Spinal cord (tissue), 10 donors: Measurements from ENCODE around the gene TMPRSS6. TPM values are rescaled to one million over a fixed set of nuclear protein-coding genes. Genes with fewer than 3 reads are reported as not detected.

Experiments used
- DNase-seq, 6 donors: peaks; one replicate each; pipeline versions ENCODE4 v3.0.0 to v3.0.0-alpha.2; 2013 to 2015; ENCODE audit warnings: low spot score in 6 of 6, low read depth in 4 of 6
- H3K27ac ChIP-seq: one replicate; pipeline ENCODE4 v1.5.1; 2013; ENCODE audit warnings: low read depth, low read length, control low read depth
- H3K27me3 ChIP-seq: one replicate; pipeline ENCODE4 v1.6.1; 2013; ENCODE audit warnings: low read length; ENCODE audit not compliant: control insufficient read depth, insufficient read depth
- H3K36me3 ChIP-seq: one replicate; pipeline ENCODE4 v1.6.1; 2013; ENCODE audit warnings: low read length; ENCODE audit not compliant: control insufficient read depth, insufficient read depth
- H3K4me1 ChIP-seq: one replicate; pipeline ENCODE4 v1.6.1; 2013; ENCODE audit warnings: low read length; ENCODE audit not compliant: control insufficient read depth, insufficient read depth
- H3K4me3 ChIP-seq: one replicate; pipeline ENCODE4 v1.5.1; 2013; ENCODE audit warnings: low read depth, low read length, control low read depth
- H3K9me3 ChIP-seq: one replicate; pipeline ENCODE4 v1.6.1; 2013; ENCODE audit warnings: low read length; ENCODE audit not compliant: control insufficient read depth, insufficient read depth
- WGBS: methylation state at CpG from one replicate; pipeline ENCODE4 v1.1.5; 2013; ENCODE audit warnings: missing lambda C conversion rate; ENCODE audit not compliant: insufficient coverage; 5-methylcytosine and 5-hydroxymethylcytosine counted together
- polyA plus RNA-seq, 2 donors: library from polyadenylated mRNA; unstranded; fragments of 120-200 nt; gene quantifications; one replicate each; pipeline ENCODE4 v1.2.1, GENCODE V29; 2013; ENCODE audit not compliant: insufficient read length in 2 of 2
- total RNA-seq, 2 donors: library from RNA; depleted of rRNA in 1 of 2; stranded (reverse); fragments of 120-200 nt in 1 of 2; fragments of >200 nt in 1 of 2; gene quantifications; one replicate each; pipeline versions ENCODE4 v1.2.3 to v1.2.4, GENCODE V29; 2013 to 2014
- donor health status: healthy.

Gene TMPRSS6
- total and polyA plus RNA-seq, 4 donors: 0.13 to 0.24 (median 0.17) TPM; not detected in 1

DNA sequence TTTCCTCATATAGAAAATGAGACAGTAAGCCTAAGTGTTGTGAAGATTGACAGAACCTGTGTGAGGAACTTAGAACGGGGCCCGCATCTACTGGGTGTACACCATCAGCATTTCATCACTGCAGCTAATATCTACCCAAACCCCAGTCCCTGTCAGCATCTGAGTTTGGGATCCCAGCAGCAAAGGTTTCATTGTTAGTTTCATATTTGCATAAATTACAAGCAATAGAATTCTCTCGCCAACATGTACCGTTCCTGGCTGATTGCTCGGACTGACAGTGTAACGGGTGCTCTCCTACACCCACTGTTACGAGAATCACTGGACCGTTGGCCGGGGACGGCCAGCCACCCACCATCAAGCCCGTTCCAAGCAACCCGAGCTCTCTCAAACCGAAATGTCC is 10.4 kb upstream of the TMPRSS6 start:
- no peak for DNase-seq
- Histone ChIP-seq H3K36me3 (no peaks in the 10 kb centered on the region), H3K27me3 (no peaks in the 10 kb centered on the region), H3K4me3 (no peak overlapping the region), H3K27ac (no peak overlapping the region), H3K9me3 (no peaks in the 10 kb centered on the region), H3K4me1 (no peaks in the 10 kb centered on the region)
- 86% methylated on average over 6 of the region's 13 CpGs for WGBS

DNA sequence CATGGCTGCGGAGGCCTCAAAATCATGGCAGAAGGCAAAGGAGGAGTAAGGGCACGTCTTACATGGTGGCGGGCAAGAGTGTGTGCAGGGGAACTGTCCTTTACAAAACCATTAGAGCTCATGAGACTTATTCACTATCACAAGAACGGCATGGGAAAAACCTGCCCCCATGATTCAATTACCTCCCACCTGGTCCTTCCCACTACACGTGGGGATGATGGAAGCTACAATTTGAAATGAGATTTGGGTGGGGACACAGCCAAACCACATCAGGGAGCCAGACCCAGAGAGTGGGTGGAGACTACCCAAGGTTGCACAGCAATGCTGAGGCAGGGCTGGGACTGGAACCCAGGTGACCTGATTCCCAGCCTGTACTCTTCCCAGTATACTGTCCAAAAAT is 8.6 kb upstream of the TMPRSS6 start:
- 100% methylated on average over 1 of the region's 5 CpGs for WGBS
- Histone ChIP-seq H3K4me1 (no peaks in the 10 kb centered on the region), H3K9me3 (no peaks in the 10 kb centered on the region), H3K27ac (no peak overlapping the region), H3K27me3 (no peaks in the 10 kb centered on the region), H3K4me3 (no peak overlapping the region), H3K36me3 (no peaks in the 10 kb centered on the region)
- no peak for DNase-seq

DNA sequence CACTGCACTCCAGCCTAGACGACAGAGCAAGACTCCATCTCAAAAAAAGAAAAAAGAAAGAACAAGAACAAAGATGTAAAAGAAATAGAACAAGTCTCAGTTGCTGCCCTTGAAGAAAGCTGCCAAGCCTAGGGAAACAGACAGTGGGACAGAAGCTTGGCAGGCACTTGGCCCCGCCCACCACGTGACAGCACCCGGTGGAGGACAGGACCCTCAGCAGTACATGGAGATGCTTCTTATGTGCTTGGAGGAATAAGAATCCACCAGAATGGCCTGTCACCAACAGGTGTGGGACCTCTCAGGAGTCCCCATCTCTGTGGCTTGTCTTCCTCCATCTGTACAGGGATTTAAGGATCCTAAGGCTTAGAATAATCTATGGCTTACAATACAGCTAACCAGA is 7.6 kb upstream of the TMPRSS6 start:
- WGBS: 42% methylated on average over 3 of the region's 4 CpGs
- no peak overlapping the region for H3K27ac ChIP-seq
- H3K36me3 ChIP-seq: no peaks in the 10 kb centered on the region
- no peak overlapping the region for H3K4me3 ChIP-seq
- H3K27me3 ChIP-seq: no peaks in the 10 kb centered on the region
- DNase-seq: no peak
- no peaks in the 10 kb centered on the region for H3K4me1 ChIP-seq
- no peaks in the 10 kb centered on the region for H3K9me3 ChIP-seq

DNA sequence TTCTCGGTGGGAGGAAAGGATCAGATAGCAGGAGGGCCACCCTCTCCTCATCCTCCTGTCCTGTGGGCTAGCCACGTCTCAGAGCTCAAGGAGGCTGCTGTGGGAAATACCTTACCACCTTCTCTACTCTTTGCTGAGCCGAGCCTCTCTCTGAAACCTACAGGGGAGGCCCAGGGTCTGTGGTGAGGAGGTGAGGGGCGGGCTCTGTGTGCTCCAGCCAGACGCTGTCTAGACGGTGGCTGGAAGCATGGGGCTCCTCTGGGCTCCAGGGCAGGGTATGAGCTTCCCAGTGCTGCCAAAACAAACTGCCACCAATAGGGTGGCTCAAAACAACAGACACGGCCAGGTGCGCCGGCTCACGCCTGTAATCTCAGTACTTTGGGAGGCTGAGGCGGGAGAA is 5.5 kb upstream of the TMPRSS6 start:
- no peak for DNase-seq
- WGBS: 81% methylated on average over 8 of the region's 11 CpGs
- Histone ChIP-seq H3K4me3 (no peak overlapping the region), H3K27ac (no peak overlapping the region), H3K27me3 (no peaks in the 10 kb centered on the region), H3K4me1 (no peaks in the 10 kb centered on the region), H3K9me3 (no peaks in the 10 kb centered on the region), H3K36me3 (no peaks in the 10 kb centered on the region)

DNA sequence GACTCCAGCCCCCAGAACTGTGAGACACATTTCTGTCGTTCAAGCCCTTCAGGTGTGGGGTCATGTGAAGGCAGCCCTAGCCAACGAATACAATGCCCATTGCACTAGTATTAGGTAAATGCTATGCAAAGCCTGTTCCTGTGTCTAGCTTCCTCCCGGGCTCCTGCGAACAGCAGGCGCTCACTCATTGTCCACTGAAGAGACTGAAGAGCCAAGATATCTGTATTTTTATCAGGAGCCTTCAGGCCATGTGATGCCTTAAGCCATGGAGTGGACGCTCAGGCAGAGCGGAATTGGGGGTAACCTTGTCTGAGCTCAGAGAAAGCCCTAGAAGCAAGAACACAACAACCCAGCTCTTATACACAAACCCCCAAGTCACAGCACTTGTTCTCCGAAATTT is 4.2 kb upstream of the TMPRSS6 start:
- WGBS: 76% methylated on average over 7 of the region's 8 CpGs
- H3K36me3 ChIP-seq: peaks cover 3% of the 10 kb centered on the region
- no peak overlapping the region for H3K4me3 ChIP-seq
- DNase-seq: no peak
- H3K4me1 ChIP-seq: no peaks in the 10 kb centered on the region
- no peaks in the 10 kb centered on the region for H3K27me3 ChIP-seq
- no peaks in the 10 kb centered on the region for H3K9me3 ChIP-seq
- no peak overlapping the region for H3K27ac ChIP-seq

DNA sequence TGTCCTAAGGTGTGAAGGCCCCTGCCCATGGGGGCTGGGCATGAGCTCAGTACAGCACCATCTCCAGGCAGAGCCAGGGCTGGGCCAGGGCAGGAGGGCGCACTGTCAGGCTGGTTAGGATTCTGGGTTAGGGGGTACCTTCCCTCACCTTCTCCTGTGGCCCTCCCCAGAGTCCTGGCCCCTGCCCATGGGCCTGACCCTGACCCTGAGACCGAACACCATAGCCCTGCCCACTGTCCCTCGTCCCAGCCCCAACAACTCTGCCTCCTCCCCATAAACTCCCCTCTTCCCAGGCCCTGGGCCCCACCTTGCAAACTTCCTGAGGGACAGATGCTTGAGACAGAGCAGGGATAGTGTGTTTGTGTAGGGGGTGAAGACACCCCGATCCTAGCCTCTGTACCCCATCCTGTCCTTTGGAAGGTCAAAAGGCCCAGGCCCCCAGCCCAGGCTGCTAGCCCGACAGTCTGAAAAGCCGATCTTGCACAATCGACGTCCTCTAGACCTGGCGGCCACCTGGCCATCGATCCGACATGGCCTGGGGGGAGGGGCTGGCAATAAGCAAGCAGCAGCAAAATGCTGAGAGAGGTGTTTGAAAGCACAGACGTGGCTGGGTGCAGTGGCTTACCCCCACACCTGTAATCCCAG is 2.7 kb upstream of the TMPRSS6 start:
- no peak overlapping the region for H3K4me3 ChIP-seq
- H3K36me3 ChIP-seq: peaks cover 3% of the 10 kb centered on the region
- H3K4me1 ChIP-seq: no peaks in the 10 kb centered on the region
- no peaks in the 10 kb centered on the region for H3K9me3 ChIP-seq
- H3K27me3 ChIP-seq: no peaks in the 10 kb centered on the region
- 67% methylated on average over 8 of the region's 12 CpGs for WGBS
- no peak overlapping the region for H3K27ac ChIP-seq
- no peak for DNase-seq

DNA sequence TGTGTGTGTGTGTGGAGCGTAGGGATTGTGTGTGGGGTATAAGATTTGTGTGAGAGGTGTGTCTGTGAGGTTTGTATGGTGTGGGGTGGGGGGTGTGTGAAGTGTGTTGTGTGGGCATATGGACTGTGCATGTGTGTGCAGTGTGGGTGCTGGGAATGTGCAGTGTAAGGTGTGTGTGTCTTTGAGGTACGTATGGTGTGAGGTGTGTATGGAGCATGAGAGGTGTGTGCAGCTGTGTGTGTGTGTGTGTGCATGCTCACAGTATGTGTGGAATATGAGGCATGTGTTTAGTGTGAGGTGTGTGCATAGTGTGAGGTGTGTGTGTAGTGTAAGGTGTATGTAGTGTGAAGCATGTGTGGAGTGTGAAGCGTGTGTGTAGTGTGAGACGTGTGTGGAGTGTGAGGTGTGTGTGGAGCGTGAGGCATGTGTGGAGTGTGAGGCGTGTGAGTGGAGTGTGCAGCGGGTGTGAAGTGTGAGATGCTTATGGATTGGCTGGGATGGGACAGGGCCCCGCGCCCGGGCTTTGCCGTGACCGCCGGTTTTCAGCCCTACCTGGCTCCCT is 1.7 kb upstream of the TMPRSS6 start:
- Histone ChIP-seq H3K36me3 (peaks cover 3% of the 10 kb centered on the region), H3K9me3 (no peaks in the 10 kb centered on the region), H3K27me3 (no peaks in the 10 kb centered on the region), H3K4me1 (no peaks in the 10 kb centered on the region), H3K27ac (no peak overlapping the region), H3K4me3 (no peak overlapping the region)
- DNase-seq: no peak
- WGBS: 96% methylated on average over 13 of the region's 13 CpGs

DNA sequence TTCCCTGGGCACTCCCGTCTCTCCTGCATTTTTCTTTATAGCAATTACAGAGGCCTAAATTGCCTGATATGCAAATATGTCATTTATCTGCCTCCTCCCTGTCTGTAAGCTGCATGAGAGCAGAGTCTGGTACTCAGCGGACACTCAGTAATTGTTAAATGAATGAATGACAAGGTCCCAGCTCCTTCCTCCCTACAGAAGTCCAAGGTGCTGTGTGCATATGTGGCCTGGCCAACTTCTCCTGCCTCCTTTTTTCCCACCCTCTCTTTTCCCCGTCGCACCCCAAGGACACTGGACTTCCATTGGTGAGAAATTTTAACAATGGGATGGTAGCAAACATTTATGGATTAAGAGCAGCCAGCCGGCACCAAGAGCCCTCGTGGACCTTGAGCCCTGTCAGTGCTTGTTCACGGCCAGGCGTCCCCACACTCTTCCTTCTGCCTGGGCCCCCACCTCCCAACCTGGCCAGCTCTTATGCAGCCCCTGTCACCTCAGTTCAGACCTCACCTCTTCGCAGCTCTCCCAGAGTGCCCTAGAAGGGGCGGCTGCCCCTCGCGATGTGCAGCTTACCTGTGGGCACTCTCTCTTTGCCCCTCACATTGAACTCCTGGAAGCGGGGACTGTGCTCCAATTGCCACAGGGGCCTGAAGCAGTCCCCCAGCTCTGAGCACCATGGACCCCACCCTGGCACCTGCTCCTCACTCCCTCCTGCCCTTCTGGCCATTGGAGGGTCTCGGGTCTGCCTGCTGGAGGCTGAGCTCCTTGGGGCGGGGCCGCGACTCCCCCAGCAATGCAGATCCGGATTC is 1.5 kb downstream of the TMPRSS6 start:
- peaks cover 8% of the 10 kb centered on the region for H3K4me1 ChIP-seq
- no peaks in the 10 kb centered on the region for H3K9me3 ChIP-seq
- no peak overlapping the region for H3K27ac ChIP-seq
- DNase-seq: no peak
- no peak overlapping the region for H3K4me3 ChIP-seq
- WGBS: 91% methylated on average over 15 of the region's 18 CpGs
- no peaks in the 10 kb centered on the region for H3K27me3 ChIP-seq
- H3K36me3 ChIP-seq: peaks cover 3% of the 10 kb centered on the region

DNA sequence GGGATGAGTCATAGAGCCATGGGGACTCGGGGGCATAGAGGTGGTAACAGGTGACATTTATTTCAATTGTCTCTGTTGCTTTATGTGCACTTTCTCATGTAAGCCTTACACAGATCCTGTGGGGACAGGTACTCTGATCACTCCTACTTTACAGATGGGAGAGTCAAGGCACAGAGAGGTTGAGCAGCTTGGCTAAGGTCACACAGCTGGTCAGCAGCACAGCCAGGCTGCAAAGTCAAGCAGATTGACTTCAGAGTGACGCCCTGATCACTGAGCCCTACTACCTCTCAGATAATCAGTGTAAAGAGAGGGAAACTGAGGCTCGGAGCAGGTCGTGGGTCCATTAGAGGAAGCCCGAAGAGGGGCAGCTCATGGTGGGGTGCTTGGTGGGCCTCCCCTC is 3.5 kb downstream of the TMPRSS6 start:
- no peaks in the 10 kb centered on the region for H3K27me3 ChIP-seq
- DNase-seq: no peak
- peaks cover 22% of the 10 kb centered on the region for H3K4me1 ChIP-seq
- H3K4me3 ChIP-seq: no peak overlapping the region
- 100% methylated on average over 1 of the region's 5 CpGs for WGBS
- no peak overlapping the region for H3K27ac ChIP-seq
- peaks cover 3% of the 10 kb centered on the region for H3K36me3 ChIP-seq
- H3K9me3 ChIP-seq: no peaks in the 10 kb centered on the region

DNA sequence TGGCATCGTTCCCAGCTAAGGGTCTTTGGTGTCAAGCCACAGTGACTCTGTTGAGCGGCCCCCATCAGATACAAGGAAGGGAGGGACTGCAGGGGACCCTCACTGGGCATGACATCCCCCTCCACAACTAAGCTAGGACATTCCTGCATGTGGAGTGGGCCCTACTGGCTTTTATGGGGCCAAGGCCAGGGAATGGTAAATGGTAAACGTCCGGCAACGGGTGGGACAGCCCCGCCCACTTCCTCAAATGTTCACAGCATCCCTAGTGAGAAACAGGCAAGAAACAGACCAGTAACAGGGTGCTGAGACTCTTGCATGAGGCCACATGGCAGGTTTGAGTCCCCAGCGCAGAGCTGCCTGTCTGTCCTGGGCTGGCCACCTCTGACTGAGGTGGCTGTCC is 4.4 kb downstream of the TMPRSS6 start:
- DNase-seq: no peak
- Histone ChIP-seq H3K9me3 (no peaks in the 10 kb centered on the region), H3K27me3 (no peaks in the 10 kb centered on the region), H3K36me3 (peaks cover 3% of the 10 kb centered on the region), H3K27ac (no peak overlapping the region), H3K4me3 (no peak overlapping the region), H3K4me1 (peaks cover 22% of the 10 kb centered on the region)
- WGBS: 37% methylated on average over 3 of the region's 7 CpGs
